ENCODE measurements around the gene AAMDC.

Gene AAMDC

GRCh38 chr11:77791301-77791700, 29.6 kb upstream of the AAMDC start:
- no peak overlapping the region for H3K27ac Mint-ChIP-seq
- no peak for TF ChIP-seq CTCF (IDR thresholded peaks at IDR 0.05; ENCODE audit: unreplicated experiment in 3 of 3)
- peaks cover 56% of the 10 kb centered on the region for H3K9me3 Mint-ChIP-seq
- no peaks in the 10 kb centered on the region for H3K27me3 Mint-ChIP-seq (ENCODE audit: low read depth)
- peaks cover 77% of the 10 kb centered on the region for H3K36me3 Mint-ChIP-seq (ENCODE audit: low read depth)
- no peaks in the 10 kb centered on the region for H3K4me1 Mint-ChIP-seq
- H3K4me3 Mint-ChIP-seq = no peak overlapping the region

- TF ChIP-seq CTCF (IDR thresholded peaks at IDR 0.05; ENCODE audit: unreplicated experiment in 3 of 3) = no peak
- peaks cover 98% of the 10 kb centered on the region for H3K36me3 Mint-ChIP-seq (ENCODE audit: low read depth)
- no peak overlapping the region for H3K4me3 Mint-ChIP-seq
- H3K9me3 Mint-ChIP-seq = peaks cover 69% of the 10 kb centered on the region
- no peaks in the 10 kb centered on the region for H3K4me1 Mint-ChIP-seq
- no peak overlapping the region for H3K27ac Mint-ChIP-seq
- H3K27me3 Mint-ChIP-seq (ENCODE audit: low read depth) = no peaks in the 10 kb centered on the region
Measured at GRCh38 chr11:77793972-77794371, 27.0 kb upstream of the AAMDC start.

GRCh38 chr11:77799338-77799737, 21.6 kb upstream of the AAMDC start:
- Mint-ChIP-seq H3K27ac (no peak overlapping the region), H3K4me1 (no peaks in the 10 kb centered on the region), H3K36me3 (ENCODE audit: low read depth) (peaks cover 60% of the 10 kb centered on the region), H3K9me3 (peaks cover 34% of the 10 kb centered on the region), H3K27me3 (ENCODE audit: low read depth) (no peaks in the 10 kb centered on the region), H3K4me3 (no peak overlapping the region)
- no peak for TF ChIP-seq CTCF (IDR thresholded peaks at IDR 0.05; ENCODE audit: unreplicated experiment in 3 of 3)

DNA sequence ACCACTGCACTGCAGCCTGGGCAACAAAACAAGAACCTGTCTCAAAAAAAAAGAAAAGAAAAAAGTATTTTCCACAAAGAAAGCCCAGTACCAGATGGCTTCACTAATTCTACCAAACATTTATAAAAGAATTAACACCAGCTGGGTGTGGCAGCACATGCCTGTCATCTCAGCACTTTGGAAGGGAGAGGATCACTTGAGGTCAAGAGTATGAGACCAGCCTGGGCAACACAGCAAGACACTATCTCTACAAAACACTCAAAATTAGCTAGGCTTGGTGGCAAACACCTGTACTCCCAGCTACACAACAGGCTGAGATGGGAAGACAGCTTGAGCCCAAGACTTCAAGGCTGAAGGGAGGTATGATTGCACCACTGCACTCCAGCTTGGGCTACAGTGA, 20.5 kb upstream of the AAMDC start:
- Mint-ChIP-seq H3K9me3 (peaks cover 22% of the 10 kb centered on the region), H3K36me3 (ENCODE audit: low read depth) (peaks cover 49% of the 10 kb centered on the region)

GRCh38 chr11:77801477-77801876, 19.5 kb upstream of the AAMDC start:
- H3K36me3 Mint-ChIP-seq (ENCODE audit: low read depth) = peaks cover 39% of the 10 kb centered on the region
- H3K27me3 Mint-ChIP-seq (ENCODE audit: low read depth) = no peaks in the 10 kb centered on the region
- H3K4me3 Mint-ChIP-seq = no peak overlapping the region
- peaks cover 13% of the 10 kb centered on the region for H3K9me3 Mint-ChIP-seq
- H3K4me1 Mint-ChIP-seq = no peaks in the 10 kb centered on the region
- TF ChIP-seq CTCF (IDR thresholded peaks at IDR 0.05; ENCODE audit: unreplicated experiment in 3 of 3) = no peak
- H3K27ac Mint-ChIP-seq = no peak overlapping the region

More for the DNA sequence above, 20.5 kb upstream of the AAMDC start:
- no peaks in the 10 kb centered on the region for H3K4me1 Mint-ChIP-seq
- TF ChIP-seq CTCF (IDR thresholded peaks at IDR 0.05; ENCODE audit: unreplicated experiment in 3 of 3) = no peak
- no peak overlapping the region for H3K4me3 Mint-ChIP-seq
- H3K27me3 Mint-ChIP-seq (ENCODE audit: low read depth) = no peaks in the 10 kb centered on the region
- no peak overlapping the region for H3K27ac Mint-ChIP-seq

- TF ChIP-seq CTCF (IDR thresholded peaks at IDR 0.05; ENCODE audit: unreplicated experiment in 3 of 3) = no peak
Measured at GRCh38 chr11:77806415-77806814, 14.5 kb upstream of the AAMDC start.

More at GRCh38 chr11:77806415-77806814, 14.5 kb upstream of the AAMDC start:
- Mint-ChIP-seq H3K9me3 (no peaks in the 10 kb centered on the region), H3K36me3 (ENCODE audit: low read depth) (peaks cover 25% of the 10 kb centered on the region), H3K4me1 (no peaks in the 10 kb centered on the region), H3K4me3 (no peak overlapping the region), H3K27ac (no peak overlapping the region), H3K27me3 (ENCODE audit: low read depth) (no peaks in the 10 kb centered on the region)

All from nephron (organoid).